ENCODE data around the gene CYP2U1.

GRCh38 chr4:107951551-107951950, 20.2 kb downstream of the CYP2U1 start:
- TF ChIP-seq CTCF (IDR thresholded peaks at IDR 0.05): no peak
- TF ChIP-seq ZFX (IDR thresholded peaks at IDR 0.05; ENCODE audit: borderline replicate concordance): no peak

Data from 22Rv1 (cell line).